OCI-M1 (cell line): ENCODE data around the gene GHSR.
A peak's percentile ranks its signal among the peaks of the same experiment; 100 is the strongest.

ENCODE experiments used
- DNase-seq: peaks from one replicate; lab custom pipeline; 2025; lab: John Stamatoyannopoulos, UW

GHSR gene

GRCh38 chr3:172447611-172448579 is at the start of gene GHSR:
Gene GHSR, minus strand, starts transcription at chr3:172448456. Its CDS starts 43 bp downstream, at chr3:172448413.
- no peak for DNase-seq

GRCh38 chr3:172490198-172490669 is 42.0 kb upstream of the GHSR start:
- peak; percentile 87 for DNase-seq

GRCh38 chr3:172478116-172478515 is 29.9 kb upstream of the GHSR start:
- no peak for DNase-seq

GRCh38 chr3:172476347-172476746 is 28.1 kb upstream of the GHSR start:
- DNase-seq: no peak

- DNase-seq: no peak
Measured at GRCh38 chr3:172475703-172476102, 27.4 kb upstream of the GHSR start.

- DNase-seq: no peak
Measured at GRCh38 chr3:172471903-172472302, 23.6 kb upstream of the GHSR start.

- no peak for DNase-seq
Measured at GRCh38 chr3:172470588-172470987, 22.3 kb upstream of the GHSR start.

- no peak for DNase-seq
Measured at GRCh38 chr3:172467170-172467824, 19.0 kb upstream of the GHSR start.

- DNase-seq: no peak
Measured at GRCh38 chr3:172466553-172467130, 18.4 kb upstream of the GHSR start.

- DNase-seq: no peak
Measured at GRCh38 chr3:172465281-172465680, 17.0 kb upstream of the GHSR start.

- DNase-seq: no peak
Measured at GRCh38 chr3:172464306-172464705, 16.1 kb upstream of the GHSR start.

- DNase-seq: peak; percentile 52
Measured at GRCh38 chr3:172461530-172462138, 13.4 kb upstream of the GHSR start.

- no peak for DNase-seq
Measured at GRCh38 chr3:172456404-172456803, 8.1 kb upstream of the GHSR start.

- no peak for DNase-seq
Measured at GRCh38 chr3:172454180-172454579, 5.9 kb upstream of the GHSR start.

- DNase-seq: no peak
Measured at GRCh38 chr3:172449466-172450149, 1.4 kb upstream of the GHSR start.

- no peak for DNase-seq
Measured at GRCh38 chr3:172448661-172449465, 607 bp upstream of the GHSR start.

- DNase-seq: no peak
Measured at GRCh38 chr3:172446198-172446597, 2.1 kb downstream of the GHSR start.

GRCh38 chr3:172444821-172445220 is 3.4 kb downstream of the GHSR start:
- peak; percentile 4 for DNase-seq

- peak; percentile 3 for DNase-seq
Measured at GRCh38 chr3:172442606-172443005, 5.7 kb downstream of the GHSR start.

GRCh38 chr3:172441581-172441980 is 6.7 kb downstream of the GHSR start:
- no peak for DNase-seq

- DNase-seq: no peak
Measured at GRCh38 chr3:172438186-172438585, 10.1 kb downstream of the GHSR start.
